ENCODE measurements around the gene SPI1. TPM values are rescaled to one million over a fixed set of nuclear protein-coding genes. Genes with fewer than 3 reads are reported as not detected.

SPI1 gene
- total RNA-seq, 2 experiments from 2014 or later = 4.9 to 5.9 TPM

GRCh38 chr11:47352556-47352955, 25.8 kb downstream of the SPI1 start, which contains the start of gene MYBPC3:
Gene MYBPC3, minus strand, starts transcription at chr11:47352702. Its CDS starts 55 bp downstream, at chr11:47352647.
- no peaks in the 10 kb centered on the region for H3K36me3 ChIP-seq (ENCODE audit: insufficient read depth, low read length)
- H3K27ac ChIP-seq (ENCODE audit: low read depth in 1 of 2, low read length in 2 of 2) = no peak within 1 kb of the TSS
- H3K4me3 ChIP-seq (ENCODE audit: low read length) = no peak within 1 kb of the TSS
- Mint-ChIP-seq H3K4me3 (no peak within 1 kb of the TSS), H3K27ac (no peak within 1 kb of the TSS), H3K4me1 (ENCODE audit: low read depth) (no peaks in the 10 kb centered on the region), H3K9me3 (no peaks in the 10 kb centered on the region), H3K36me3 (ENCODE audit: low read depth) (no peaks in the 10 kb centered on the region), H3K27me3 (no peaks in the 10 kb centered on the region)
- no peaks in the 10 kb centered on the region for H3K4me1 ChIP-seq (ENCODE audit: insufficient read depth, low read length)
- DNase-seq (no peak), ATAC-seq (ENCODE audit: poor library complexity) (no peak)
- POLR2A ChIA-PET = no interaction called here
- no peaks in the 10 kb centered on the region for H3K27me3 ChIP-seq (ENCODE audit: control insufficient read depth in 1 of 2, insufficient read depth in 2 of 2, low read length in 2 of 2)
- H3K9me3 ChIP-seq (ENCODE audit: control insufficient read depth in 1 of 2, insufficient read depth in 1 of 2, low read length in 2 of 2) = no peaks in the 10 kb centered on the region
- CTCF ChIA-PET = no interaction called here
- TF ChIP-seq, protein P1, sequence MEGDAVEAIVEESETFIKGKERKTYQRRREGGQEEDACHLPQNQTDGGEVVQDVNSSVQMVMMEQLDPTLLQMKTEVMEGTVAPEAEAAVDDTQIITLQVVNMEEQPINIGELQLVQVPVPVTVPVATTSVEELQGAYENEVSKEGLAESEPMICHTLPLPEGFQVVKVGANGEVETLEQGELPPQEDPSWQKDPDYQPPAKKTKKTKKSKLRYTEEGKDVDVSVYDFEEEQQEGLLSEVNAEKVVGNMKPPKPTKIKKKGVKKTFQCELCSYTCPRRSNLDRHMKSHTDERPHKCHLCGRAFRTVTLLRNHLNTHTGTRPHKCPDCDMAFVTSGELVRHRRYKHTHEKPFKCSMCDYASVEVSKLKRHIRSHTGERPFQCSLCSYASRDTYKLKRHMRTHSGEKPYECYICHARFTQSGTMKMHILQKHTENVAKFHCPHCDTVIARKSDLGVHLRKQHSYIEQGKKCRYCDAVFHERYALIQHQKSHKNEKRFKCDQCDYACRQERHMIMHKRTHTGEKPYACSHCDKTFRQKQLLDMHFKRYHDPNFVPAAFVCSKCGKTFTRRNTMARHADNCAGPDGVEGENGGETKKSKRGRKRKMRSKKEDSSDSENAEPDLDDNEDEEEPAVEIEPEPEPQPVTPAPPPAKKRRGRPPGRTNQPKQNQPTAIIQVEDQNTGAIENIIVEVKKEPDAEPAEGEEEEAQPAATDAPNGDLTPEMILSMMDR (IDR thresholded peaks at IDR 0.05) = no peak
- intact Hi-C loops (cut with DNase I, micrococcal nuclease) = no loop called here

DNA sequence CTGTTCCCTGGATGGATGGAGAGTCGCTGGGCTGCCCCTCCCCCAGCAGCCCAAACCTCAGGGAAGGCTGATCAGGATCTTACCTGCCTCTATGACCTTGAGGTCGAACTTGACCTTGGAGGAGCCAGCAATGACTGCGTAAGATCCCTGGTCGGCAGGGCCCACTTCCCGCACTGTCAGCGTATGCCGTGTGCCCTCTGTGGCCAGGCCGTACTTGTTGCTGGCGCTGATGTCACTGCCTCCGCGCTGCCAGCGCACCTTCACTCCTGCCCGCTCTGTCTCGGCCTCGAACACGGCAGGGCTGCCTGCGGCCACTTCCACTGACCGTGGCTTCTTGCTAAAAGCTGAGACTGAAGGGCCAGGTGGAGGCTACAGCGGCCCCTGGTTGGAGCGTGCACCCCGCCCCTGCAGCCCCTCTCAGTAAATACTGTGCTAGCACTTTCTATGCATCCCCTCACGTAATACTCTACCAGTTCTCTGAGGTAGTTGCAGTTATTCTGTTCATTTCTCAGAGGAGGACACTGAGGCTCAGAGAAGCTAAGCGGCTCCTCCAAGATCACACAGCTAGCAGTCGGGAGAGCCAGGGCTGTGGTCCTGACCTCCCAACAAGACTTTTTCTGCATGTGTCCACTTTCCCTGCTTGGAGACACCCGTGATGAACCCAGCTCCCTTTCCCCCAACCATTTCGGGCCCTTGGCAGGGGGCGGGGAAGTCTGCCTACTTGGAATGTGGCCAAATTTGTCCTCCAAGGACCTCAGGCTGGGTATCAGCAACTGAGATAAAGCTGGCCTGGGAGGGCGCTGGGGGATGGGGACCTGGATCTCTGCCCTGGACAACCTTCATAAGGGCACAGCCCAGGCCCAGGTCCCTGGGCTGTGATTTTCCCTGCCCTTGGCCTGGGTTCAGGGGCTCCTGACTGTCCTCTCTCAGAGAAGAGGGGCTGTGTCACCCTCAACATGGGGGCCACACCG, 26.9 kb downstream of the SPI1 start:
- Histone ChIP-seq H3K4me1 (ENCODE audit: insufficient read depth, low read length) (no peaks in the 10 kb centered on the region), H3K36me3 (ENCODE audit: insufficient read depth, low read length) (no peaks in the 10 kb centered on the region), H3K27me3 (ENCODE audit: control insufficient read depth in 1 of 2, insufficient read depth in 2 of 2, low read length in 2 of 2) (no peaks in the 10 kb centered on the region), H3K9me3 (ENCODE audit: control insufficient read depth in 1 of 2, insufficient read depth in 1 of 2, low read length in 2 of 2) (no peaks in the 10 kb centered on the region), H3K27ac (ENCODE audit: low read depth in 1 of 2, low read length in 2 of 2) (no peak overlapping the region), H3K4me3 (ENCODE audit: low read length) (no peak overlapping the region)
- Mint-ChIP-seq H3K9me3 (no peaks in the 10 kb centered on the region), H3K4me3 (no peak overlapping the region), H3K4me1 (ENCODE audit: low read depth) (no peaks in the 10 kb centered on the region), H3K27me3 (no peaks in the 10 kb centered on the region), H3K27ac (no peak overlapping the region), H3K36me3 (ENCODE audit: low read depth) (no peaks in the 10 kb centered on the region)
- ChIA-PET POLR2A (no interaction called here), CTCF (no interaction called here)
- intact Hi-C loops (cut with DNase I, micrococcal nuclease) = no loop called here
- DNase-seq (no peak), ATAC-seq (ENCODE audit: poor library complexity) (no peak)
- TF ChIP-seq, protein P1 (IDR thresholded peaks at IDR 0.05) = no peak

DNA sequence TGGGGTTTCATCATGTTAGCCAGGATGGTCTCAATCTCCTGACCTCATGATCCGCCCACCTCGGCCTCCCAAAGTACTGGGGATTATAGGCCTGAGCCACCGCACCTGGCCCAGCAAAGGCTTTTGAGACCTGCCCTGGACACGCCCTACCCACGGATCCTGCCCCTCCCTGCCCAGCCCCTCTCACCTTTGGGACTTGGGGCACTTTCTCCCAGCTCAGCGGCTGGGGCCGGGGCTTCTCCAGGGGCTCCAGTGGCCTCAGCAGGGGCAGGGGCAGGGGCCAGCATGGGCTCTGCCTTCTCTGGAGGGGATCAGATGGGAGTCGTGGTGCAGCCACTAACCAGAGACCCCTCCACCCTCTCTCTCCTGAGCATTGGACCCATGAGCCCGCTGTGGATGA, 28.0 kb downstream of the SPI1 start:
- Mint-ChIP-seq H3K9me3 (no peaks in the 10 kb centered on the region), H3K36me3 (ENCODE audit: low read depth) (no peaks in the 10 kb centered on the region), H3K27ac (no peak overlapping the region), H3K4me1 (ENCODE audit: low read depth) (no peaks in the 10 kb centered on the region), H3K27me3 (no peaks in the 10 kb centered on the region), H3K4me3 (no peak overlapping the region)
- no peak overlapping the region for H3K27ac ChIP-seq (ENCODE audit: low read depth in 1 of 2, low read length in 2 of 2)
- DNase-seq (no peak), ATAC-seq (ENCODE audit: poor library complexity) (no peak)
- TF ChIP-seq, protein P1 (IDR thresholded peaks at IDR 0.05) = no peak
- no peaks in the 10 kb centered on the region for H3K27me3 ChIP-seq (ENCODE audit: control insufficient read depth in 1 of 2, insufficient read depth in 2 of 2, low read length in 2 of 2)
- no peaks in the 10 kb centered on the region for H3K4me1 ChIP-seq (ENCODE audit: insufficient read depth, low read length)
- no peaks in the 10 kb centered on the region for H3K9me3 ChIP-seq (ENCODE audit: control insufficient read depth in 1 of 2, insufficient read depth in 1 of 2, low read length in 2 of 2)
- intact Hi-C loops (cut with DNase I, micrococcal nuclease) = no loop called here
- no peak overlapping the region for H3K4me3 ChIP-seq (ENCODE audit: low read length)
- ChIA-PET CTCF (no interaction called here), POLR2A (no interaction called here)
- no peaks in the 10 kb centered on the region for H3K36me3 ChIP-seq (ENCODE audit: insufficient read depth, low read length)

All from CD4-positive, alpha-beta T cell (primary cell).